HG03565 (cell line): ENCODE data around the gene CTU1.
A peak's percentile ranks its signal among the peaks of the same experiment; 100 is the strongest.

Experiments
- ATAC-seq: cut with Tn5 transposase; IDR thresholded peaks from one replicate; pipeline ENCODE4 v1.9.1; 2021; ENCODE audit warnings: mild to moderate bottlenecking, moderate library complexity; ENCODE audit not compliant: unreplicated experiment

The CTU1 gene

GRCh38 chr19:51135004-51135403 lies 26.8 kb upstream of the CTU1 start:
- ATAC-seq = no peak

GRCh38 chr19:51131780-51132680 lies 23.8 kb upstream of the CTU1 start:
- no peak for ATAC-seq

DNA sequence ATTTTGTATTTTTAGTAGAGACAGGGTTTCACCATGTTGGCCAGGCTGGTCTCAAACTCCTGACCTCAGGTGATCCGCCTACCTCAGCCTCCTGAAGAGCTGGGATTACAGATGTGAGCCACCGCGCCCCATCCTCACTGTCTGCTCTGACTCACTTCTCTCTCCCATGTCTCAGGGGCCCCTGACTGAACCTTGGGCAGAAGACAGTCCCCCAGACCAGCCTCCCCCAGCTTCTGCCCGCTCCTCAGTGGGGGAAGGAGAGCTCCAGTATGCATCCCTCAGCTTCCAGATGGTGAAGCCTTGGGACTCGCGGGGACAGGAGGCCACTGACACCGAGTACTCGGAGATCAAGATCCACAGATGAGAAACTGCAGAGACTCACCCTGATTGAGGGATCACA lies 21.5 kb upstream of the CTU1 start:
- ATAC-seq = no peak

DNA sequence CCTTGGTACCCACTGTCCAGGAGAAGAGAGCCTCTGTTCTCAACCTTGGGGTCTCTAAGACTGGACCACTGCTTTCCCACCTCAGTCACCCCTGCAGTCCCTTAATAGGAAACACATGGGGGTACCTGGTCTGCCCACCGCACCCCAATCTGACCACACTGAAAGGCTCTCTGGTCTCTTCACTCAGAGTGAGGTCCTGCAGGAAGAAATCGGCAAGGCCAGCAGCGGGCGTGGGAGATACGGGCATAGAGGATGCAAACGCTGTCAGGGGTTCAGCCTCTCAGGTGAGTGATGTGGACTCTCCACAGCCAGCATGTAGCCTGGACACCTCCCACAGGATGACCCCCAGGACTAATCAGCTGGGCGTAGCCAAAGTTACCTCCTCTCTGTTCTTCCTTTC lies 20.0 kb upstream of the CTU1 start:
- no peak for ATAC-seq

- no peak for ATAC-seq
Observed at GRCh38 chr19:51127755-51128154, 19.5 kb upstream of the CTU1 start.

DNA sequence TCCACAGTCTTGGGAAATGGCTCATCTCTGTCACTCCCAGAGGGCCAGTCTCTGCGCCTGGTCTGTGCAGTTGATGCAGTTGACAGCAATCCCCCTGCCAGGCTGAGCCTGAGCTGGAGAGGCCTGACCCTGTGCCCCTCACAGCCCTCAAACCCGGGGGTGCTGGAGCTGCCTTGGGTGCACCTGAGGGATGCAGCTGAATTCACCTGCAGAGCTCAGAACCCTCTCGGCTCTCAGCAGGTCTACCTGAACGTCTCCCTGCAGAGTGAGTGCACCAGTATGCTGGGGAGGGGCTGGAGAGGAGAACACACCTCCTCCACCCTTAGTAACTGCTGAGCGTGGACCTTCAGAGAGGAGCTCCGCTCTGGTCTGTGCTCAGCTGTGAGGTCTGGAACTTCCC lies 18.8 kb upstream of the CTU1 start:
- ATAC-seq = no peak

GRCh38 chr19:51125421-51126075 lies 17.3 kb upstream of the CTU1 start:
- ATAC-seq = no peak

DNA sequence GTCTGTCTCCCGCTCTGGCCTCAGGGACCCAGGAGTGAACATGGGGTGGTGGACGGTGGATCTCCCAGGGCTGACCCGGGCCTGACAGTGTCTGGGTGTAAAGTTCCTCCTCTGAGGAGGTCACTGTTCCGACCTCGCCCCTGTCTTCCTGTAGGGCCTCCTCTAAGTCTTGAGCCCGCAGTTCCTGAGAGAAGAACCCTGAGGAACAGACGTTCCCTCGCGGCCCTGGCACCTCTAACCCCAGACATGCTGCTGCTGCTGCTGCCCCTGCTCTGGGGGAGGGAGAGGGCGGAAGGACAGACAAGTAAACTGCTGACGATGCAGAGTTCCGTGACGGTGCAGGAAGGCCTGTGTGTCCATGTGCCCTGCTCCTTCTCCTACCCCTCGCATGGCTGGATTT lies 16.5 kb upstream of the CTU1 start, which contains the start of gene SIGLEC9:
Gene SIGLEC9, plus strand, starts transcription at position 178 of the 400 bp plus-strand sequence. Its CDS starts 69 bp downstream, at position 247.
- no peak for ATAC-seq

DNA sequence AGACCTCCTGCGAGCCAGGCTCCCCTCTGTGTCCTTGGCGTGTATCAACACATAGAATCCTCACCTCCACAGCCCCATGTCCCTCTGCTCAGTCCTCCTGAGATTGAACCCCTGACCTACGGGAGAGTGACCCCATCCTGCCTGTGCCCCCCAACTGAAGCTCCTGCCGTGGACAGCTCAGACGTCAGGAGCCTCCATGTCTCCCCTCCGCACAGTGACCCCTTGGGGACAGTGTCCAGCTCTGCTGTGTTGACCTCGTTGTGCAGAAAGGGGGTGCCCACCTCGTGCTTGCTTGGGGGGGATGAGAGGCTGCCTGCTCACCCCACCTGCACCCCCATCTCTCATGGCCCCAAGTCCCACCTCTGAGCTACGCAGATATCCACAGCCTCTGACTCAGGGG lies 16.0 kb upstream of the CTU1 start:
- no peak for ATAC-seq

DNA sequence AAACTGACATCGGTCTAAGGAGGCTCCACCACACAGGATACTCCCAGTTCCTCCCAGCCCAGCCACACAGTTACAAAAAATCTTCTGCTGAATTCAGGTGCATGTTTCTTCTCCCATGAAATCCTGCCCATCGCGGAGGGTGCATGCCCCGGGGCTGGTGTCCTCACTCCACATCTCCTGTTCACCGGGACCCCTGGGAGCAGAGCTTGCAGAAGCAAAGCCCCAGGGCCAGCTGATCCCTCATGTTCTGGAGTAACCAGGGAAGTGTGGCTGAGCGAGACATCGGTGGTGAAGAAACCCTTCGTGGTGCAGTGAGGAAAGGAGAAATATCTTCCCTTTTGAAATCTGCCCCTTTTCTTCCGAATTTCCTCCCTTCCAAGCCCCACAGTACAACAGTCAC lies 15.6 kb upstream of the CTU1 start:
- ATAC-seq = no peak

DNA sequence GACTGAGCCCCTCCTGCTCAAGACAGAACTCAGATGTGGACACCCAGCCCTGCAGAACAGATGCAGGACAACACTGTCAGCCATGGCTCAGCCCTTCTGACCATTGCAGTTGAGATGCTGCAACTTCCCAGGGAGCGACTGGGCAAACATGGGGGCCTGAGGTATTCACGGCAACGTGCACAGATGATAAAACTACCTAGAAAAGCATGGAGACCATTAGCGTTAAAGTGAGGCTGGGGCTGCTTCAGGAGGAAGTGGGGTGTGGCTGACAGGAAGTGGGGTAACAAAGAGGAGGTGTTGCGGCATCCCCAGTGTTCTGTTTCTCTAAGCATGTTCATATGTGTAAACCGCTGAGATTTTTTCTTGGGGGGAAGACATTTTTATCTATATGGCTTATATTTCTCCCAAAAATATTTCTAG lies 15.2 kb upstream of the CTU1 start:
- ATAC-seq = no peak

- ATAC-seq = no peak
Observed at GRCh38 chr19:51122112-51122981, 14.1 kb upstream of the CTU1 start.

DNA sequence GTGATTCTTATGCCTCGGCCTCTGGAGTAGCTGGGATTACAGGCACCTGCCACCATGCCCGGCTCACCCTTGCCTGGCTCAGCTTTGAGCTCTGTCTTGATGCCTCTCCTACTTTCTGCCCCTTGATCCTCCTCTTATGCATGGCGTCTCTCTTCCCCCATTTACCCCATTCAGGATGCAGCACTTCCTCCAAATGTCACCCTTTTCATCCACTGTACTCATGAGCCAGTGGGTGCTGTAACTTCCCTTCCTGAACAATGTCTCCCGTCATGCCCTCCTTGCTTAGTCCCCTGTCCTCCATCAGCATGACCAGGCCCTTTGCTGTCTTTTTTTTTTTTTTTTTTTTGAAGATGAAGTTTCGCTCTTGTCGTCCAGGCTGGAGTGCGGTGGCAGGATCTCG lies 13.0 kb upstream of the CTU1 start:
- no peak for ATAC-seq

DNA sequence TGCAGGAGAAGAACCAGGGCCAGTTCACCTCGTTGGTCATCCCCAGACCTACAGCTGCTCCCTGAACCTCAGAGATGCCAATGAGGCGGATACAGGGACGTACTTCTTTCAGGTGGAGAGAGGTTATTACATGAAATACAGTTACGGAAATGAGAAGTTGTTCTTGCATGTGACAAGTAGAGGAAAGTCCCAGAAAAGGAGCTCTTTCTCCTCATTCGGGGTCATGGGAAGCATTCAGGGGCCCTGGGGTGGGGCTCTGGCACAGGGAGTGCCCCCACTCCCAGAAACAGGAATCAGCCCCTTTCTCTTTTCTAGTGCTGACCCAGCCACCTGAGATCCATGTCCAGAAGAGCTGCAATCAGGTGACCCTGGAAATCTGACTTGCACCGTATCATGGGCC lies 12.0 kb upstream of the CTU1 start:
- no peak for ATAC-seq

DNA sequence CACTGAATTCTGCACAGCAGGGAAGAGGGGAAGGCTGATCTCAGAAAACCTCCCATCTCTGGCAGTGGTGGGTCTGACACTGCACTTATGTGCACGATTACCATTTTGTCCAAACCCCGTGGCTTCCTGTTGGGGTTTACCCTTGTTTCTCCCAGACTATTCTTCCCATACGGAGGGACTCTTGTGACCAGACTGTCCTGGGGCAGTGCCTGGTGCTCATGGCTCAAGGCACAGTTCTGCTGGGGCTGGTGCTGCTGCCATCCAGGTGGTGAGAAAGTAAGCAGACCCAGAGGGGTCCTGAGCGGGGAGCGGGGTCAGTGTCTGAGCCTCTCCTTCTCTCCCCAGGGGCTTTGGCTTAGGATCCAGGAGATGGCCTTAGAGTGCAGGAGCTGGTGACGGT lies 11.4 kb upstream of the CTU1 start:
- ATAC-seq = no peak

GRCh38 chr19:51119101-51119500 lies 10.9 kb upstream of the CTU1 start:
- ATAC-seq = no peak

DNA sequence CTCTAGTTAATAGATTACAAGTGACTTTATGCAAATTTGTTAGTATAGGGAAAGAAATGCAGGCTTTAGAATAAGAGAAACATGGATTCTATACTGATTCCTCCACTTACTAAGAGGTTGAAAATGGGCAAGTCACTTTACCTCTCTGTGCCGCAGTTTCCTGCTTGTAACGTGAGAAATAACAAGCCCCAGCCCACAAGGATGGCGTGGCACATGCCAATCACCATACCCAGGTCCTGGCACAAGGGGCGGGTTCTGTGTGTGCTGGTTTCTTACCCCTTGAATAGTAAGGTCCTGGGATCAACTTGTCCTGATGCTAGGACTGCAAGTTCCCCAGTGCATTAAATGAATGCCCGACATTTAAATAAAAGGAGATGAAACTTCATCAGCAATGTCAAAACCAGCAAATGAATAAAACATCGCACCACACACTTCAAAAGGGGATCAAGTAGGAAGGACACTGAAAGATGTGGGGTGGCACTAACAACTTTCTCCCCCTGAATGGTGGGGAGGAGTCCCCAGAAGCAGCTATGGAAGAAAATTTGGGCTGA lies 8.6 kb upstream of the CTU1 start:
- no peak for ATAC-seq

DNA sequence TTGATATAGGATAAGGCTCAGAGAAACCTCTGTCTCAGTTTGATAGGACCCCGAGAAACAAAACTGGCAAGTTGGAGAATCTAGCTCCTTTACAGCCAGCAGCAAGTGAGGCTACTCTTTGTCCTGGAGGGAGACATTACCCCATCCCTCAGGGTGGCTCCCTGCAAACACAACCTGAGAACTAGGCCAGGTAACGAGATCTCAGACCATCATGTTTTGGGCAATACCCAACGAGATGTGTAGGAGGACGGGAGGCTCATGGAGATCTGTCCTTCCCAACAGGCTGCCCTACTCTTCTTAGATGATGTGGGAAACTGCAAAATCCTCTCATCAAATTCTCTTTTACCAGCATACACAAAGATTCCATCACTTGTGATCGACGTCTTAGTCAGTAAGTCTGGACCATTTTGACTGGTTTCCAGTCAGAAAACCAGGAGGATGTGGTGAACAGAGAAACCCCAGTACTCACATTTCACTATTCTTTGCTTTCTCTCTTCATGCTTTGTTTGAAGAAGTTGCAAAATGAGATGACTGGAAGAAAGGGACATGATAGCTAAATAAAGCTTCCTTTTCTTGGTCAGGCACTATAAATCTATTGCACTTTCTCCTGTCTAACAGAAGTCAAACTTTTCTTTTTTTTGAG lies 6.0 kb upstream of the CTU1 start:
- no peak for ATAC-seq

GRCh38 chr19:51111606-51112005 lies 3.4 kb upstream of the CTU1 start:
- no peak for ATAC-seq

GRCh38 chr19:51110666-51110971 lies 2.4 kb upstream of the CTU1 start:
- ATAC-seq = no peak

- ATAC-seq = peak; percentile 18
Observed at GRCh38 chr19:51108805-51109146, 567 bp upstream of the CTU1 start.
